IMR-90 (cell line): ENCODE measurements around the gene CELF5. TPM values are rescaled to one million over a fixed set of nuclear protein-coding genes. Genes with fewer than 3 reads are reported as not detected.

Experiments
- ATAC-seq: fragments of 200-7000 bp; cut with Tn5 transposase; 2 replicates; pipeline ENCODE4 v1.9.1; 2020; ENCODE audit warnings: low read depth, mild to moderate bottlenecking, moderate library complexity
- BruUV-seq: library from RNA; stranded (reverse); fragments of 400-500 nt; replicated peaks from 2 replicates; lab custom pipeline; 2021; lab: Mats Ljungman, UMichigan
- CTCF ChIA-PET: fragments of 300-600 bp; formaldehyde crosslinking; extraction: SDS; loops from one replicate; lab custom pipeline; 2021; ENCODE audit warnings: antibody characterized with exemption; lab: Yijun Ruan, JAX
- POLR2A ChIA-PET: fragments of 300-600 bp; sonication (Branson Sonifier 250); formaldehyde crosslinking; loops from one replicate; lab custom pipeline; 2022; ENCODE audit warnings: antibody characterized with exemption; ENCODE audit not compliant: unreplicated experiment; lab: Charles Lee
- DNase-seq: peaks from one replicate; pipeline ENCODE4 v3.0.0; 2013
- H2AFZ ChIP-seq: replicated peaks from 2 replicates; pipeline ENCODE3; 2013; ENCODE audit warnings: low read length, mild to moderate bottlenecking; ENCODE audit not compliant: poor library complexity
- H2AK5ac ChIP-seq: 2 replicates; pipeline ENCODE4 v1.6.1; 2013; ENCODE audit warnings: low read depth, low read length, inconsistent platforms
- H2AK9ac ChIP-seq: replicated peaks from 2 replicates; pipeline ENCODE3; 2013; ENCODE audit warnings: mild to moderate bottlenecking, low read depth, low read length, moderate library complexity; ENCODE audit not compliant: poor library complexity
- H2BK120ac ChIP-seq: 2 replicates; pipeline ENCODE4 v1.6.1; 2013; ENCODE audit warnings: low read depth, low read length, inconsistent platforms
- H2BK15ac ChIP-seq: 3 replicates; pipeline ENCODE4 v1.6.1; 2013; ENCODE audit warnings: low read depth, low read length, inconsistent platforms
- H2BK20ac ChIP-seq: 2 replicates; pipeline ENCODE4 v1.6.1; 2013; ENCODE audit warnings: low read depth, mild to moderate bottlenecking, inconsistent platforms, low read length, moderate library complexity
- H2BK5ac ChIP-seq: 2 replicates; pipeline ENCODE4 v1.6.1; 2013; ENCODE audit warnings: mild to moderate bottlenecking, low read depth, low read length, inconsistent platforms; ENCODE audit not compliant: poor library complexity, severe bottlenecking
- H3K14ac ChIP-seq: replicated peaks from 2 replicates; pipeline ENCODE4 v1.6.1; 2013; ENCODE audit warnings: low read depth, low read length, inconsistent platforms
- H3K18ac ChIP-seq: 2 replicates; pipeline ENCODE4 v1.6.1; 2013; ENCODE audit warnings: low read depth, low read length, control low read depth
- H3K23ac ChIP-seq: 2 replicates; pipeline ENCODE4 v1.6.1; 2013; ENCODE audit warnings: low read depth, low read length, inconsistent platforms
- H3K27ac ChIP-seq: 2 replicates; pipeline ENCODE4 v1.5.1; 2013; ENCODE audit warnings: mild to moderate bottlenecking, control low read depth, low read length; ENCODE audit not compliant: insufficient read depth
- H3K27me3 ChIP-seq: 2 replicates; pipeline ENCODE4 v1.6.1; 2013; ENCODE audit warnings: low read length; ENCODE audit not compliant: control insufficient read depth, insufficient read depth
- H3K36me3 ChIP-seq: 2 replicates; pipeline ENCODE4 v1.6.1; 2013; ENCODE audit warnings: low read length, mixed read lengths; ENCODE audit not compliant: control insufficient read depth, insufficient read depth
- H3K4ac ChIP-seq: 2 replicates; pipeline ENCODE4 v1.6.1; 2013; ENCODE audit warnings: low read depth, low read length, inconsistent platforms
- H3K4me1 ChIP-seq: 2 replicates; pipeline ENCODE4 v1.6.1; 2013; ENCODE audit warnings: low read length, mixed read lengths; ENCODE audit not compliant: control insufficient read depth, insufficient read depth
- H3K4me2 ChIP-seq: 2 replicates; pipeline ENCODE4 v1.6.1; 2013; ENCODE audit warnings: low read depth, mild to moderate bottlenecking, control low read depth, low read length, moderate library complexity
- H3K4me3 ChIP-seq: 2 replicates; pipeline ENCODE4 v1.5.1; 2013; ENCODE audit warnings: low read depth, mild to moderate bottlenecking, control low read depth, low read length, moderate library complexity; ENCODE audit not compliant: insufficient read depth
- H3K56ac ChIP-seq: 2 replicates; pipeline ENCODE4 v1.6.1; 2013; ENCODE audit warnings: low read length, inconsistent platforms; ENCODE audit not compliant: insufficient read depth; ENCODE audit errors: extremely low read depth
- H3K79me1 ChIP-seq, 2 experiments: 2 replicates each; pipeline ENCODE4 v1.6.1; 2013; ENCODE audit warnings: low read length in 2 of 2, inconsistent platforms in 1 of 2, low read depth in 1 of 2
- H3K9ac ChIP-seq: 2 replicates; pipeline ENCODE4 v1.6.1; 2013; ENCODE audit warnings: low read depth, low read length, control low read depth
- H3K9me1 ChIP-seq: 2 replicates; pipeline ENCODE4 v1.6.1; 2013; ENCODE audit warnings: low read length, inconsistent platforms; ENCODE audit not compliant: insufficient read depth
- H3K9me3 ChIP-seq: 2 replicates; pipeline ENCODE4 v1.6.1; 2013; ENCODE audit warnings: low read length; ENCODE audit not compliant: control insufficient read depth, insufficient read depth
- H4K20me1 ChIP-seq: 2 replicates; pipeline ENCODE4 v1.6.1; 2013; ENCODE audit warnings: low read length, inconsistent platforms; ENCODE audit not compliant: insufficient read depth
- H4K5ac ChIP-seq: 2 replicates; pipeline ENCODE4 v1.6.1; 2013; ENCODE audit warnings: mild to moderate bottlenecking, low read depth, low read length, control low read depth
- H4K8ac ChIP-seq, 2 experiments: 2 replicates each; pipeline ENCODE4 v1.6.1; 2013; ENCODE audit warnings: low read depth in 2 of 2, low read length in 2 of 2, control low read depth in 1 of 2, inconsistent platforms in 1 of 2
- H4K91ac ChIP-seq: 2 replicates; pipeline ENCODE4 v1.6.1; 2013; ENCODE audit warnings: low read depth, low read length, inconsistent platforms; ENCODE audit not compliant: insufficient read depth
- BHLHE40 ChIP-seq: fragments of 150-350 bp; IDR thresholded peaks from 2 replicates; pipeline ENCODE4 v1.6.1; 2016; ENCODE audit warnings: mild to moderate bottlenecking, low read depth, low read length
- CEBPB ChIP-seq: IDR thresholded peaks from 2 replicates; pipeline ENCODE4 v1.6.1; 2012; ENCODE audit warnings: low read depth, low read length, improper control_type of control experiment
- CHD1 ChIP-seq: IDR thresholded peaks from 2 replicates; pipeline ENCODE4 v1.6.1; 2012; ENCODE audit warnings: low read depth, low read length, improper control_type of control experiment
- FOS ChIP-seq: fragments of 150-350 bp; IDR thresholded peaks from 2 replicates; pipeline ENCODE4 v1.6.1; 2016; ENCODE audit warnings: low read depth, low read length
- MAFK ChIP-seq: IDR thresholded peaks from 2 replicates; pipeline ENCODE4 v1.6.1; 2012; ENCODE audit warnings: low read depth, low read length, improper control_type of control experiment
- MAZ ChIP-seq: IDR thresholded peaks from 2 replicates; pipeline ENCODE4 v1.6.1; 2012; ENCODE audit warnings: low read depth, mild to moderate bottlenecking, low read length, improper control_type of control experiment, moderate library complexity, borderline replicate concordance
- MXI1 ChIP-seq: IDR thresholded peaks from 2 replicates; pipeline ENCODE4 v1.6.1; 2012; ENCODE audit warnings: low read depth, mild to moderate bottlenecking, low read length, moderate library complexity, borderline replicate concordance
- NFE2L2 ChIP-seq: fragments of 150-350 bp; IDR thresholded peaks from 2 replicates; pipeline ENCODE4 v1.6.1; 2016; ENCODE audit warnings: low read depth, mild to moderate bottlenecking, low read length
- POLR2A ChIP-seq: IDR thresholded peaks from 2 replicates; pipeline ENCODE4 v1.6.1; 2012; ENCODE audit warnings: mild to moderate bottlenecking, low read depth, low read length
- RAD21 ChIP-seq: IDR thresholded peaks from 2 replicates; pipeline ENCODE4 v1.6.1; 2012; ENCODE audit warnings: low read length, improper control_type of control experiment
- RCOR1 ChIP-seq: IDR thresholded peaks from 2 replicates; pipeline ENCODE4 v1.6.1; 2012; ENCODE audit warnings: mild to moderate bottlenecking, low read length, improper control_type of control experiment; ENCODE audit not compliant: insufficient replicate concordance
- RFX5 ChIP-seq: IDR thresholded peaks from 2 replicates; pipeline ENCODE4 v1.8.0; 2012; ENCODE audit warnings: low read depth, mild to moderate bottlenecking, low read length, moderate library complexity
- SMC3 ChIP-seq: fragments of 150-350 bp; IDR thresholded peaks from 2 replicates; pipeline ENCODE4 v1.6.1; 2016; ENCODE audit warnings: low read depth, mild to moderate bottlenecking, antibody characterized with exemption, low read length, moderate library complexity
- WGBS, 2 experiments: methylation state at CpG; one replicate each; pipeline versions ENCODE4 v1.1.5 to v1.1.7; 2013; ENCODE audit warnings: missing lambda C conversion rate in 2 of 2; ENCODE audit not compliant: insufficient read length in 1 of 2; ENCODE audit errors: extremely low coverage in 2 of 2; 5-methylcytosine and 5-hydroxymethylcytosine counted together
- dilution Hi-C: fragments of 300-500 bp; cut with HindIII; formaldehyde crosslinking; loops from one replicate; pipeline ENCODE4 v1.14.3; 2018; ENCODE audit warnings: low sequenced_read_pairs; ENCODE audit not compliant: unreplicated experiment
- in situ Hi-C: fragments of 300-500 bp; cut with MboI; formaldehyde crosslinking; loops from 3 replicates; pipeline ENCODE4 v1.14.3; 2019; ENCODE audit warnings: low sequenced_read_pairs, inconsistent platforms, mixed read lengths
- intact Hi-C: fragments of 100-400 bp; cut with micrococcal nuclease; formaldehyde crosslinking; loops from 2 replicates; pipeline ENCODE4 v1.10.0; 2022
- polyA plus RNA-seq, 3 experiments: library from polyadenylated mRNA; depleted of rRNA; stranded (reverse); fragments of >200 nt; gene quantifications; 2 replicates each; pipeline ENCODE4 v1.2.3, GENCODE V29; 2012; ENCODE audit warnings: low replicate concordance in 1 of 3
- total RNA-seq: library from RNA; depleted of rRNA; stranded (reverse); fragments of >200 nt; gene quantifications from 2 replicates; pipeline ENCODE4 v1.2.3, GENCODE V29; 2012
- TF ChIP-seq, protein P1 (sequence below): fragments of 150-350 bp; IDR thresholded peaks from 2 replicates; pipeline ENCODE4 v1.6.1; 2016; ENCODE audit warnings: low read depth, mild to moderate bottlenecking, low read length, moderate library complexity, borderline replicate concordance
- TF ChIP-seq, protein P2 (sequence below): conservative IDR thresholded peaks from 2 replicates; pipeline ENCODE4 v1.5.1; 2012; ENCODE audit warnings: mild to moderate bottlenecking, low read depth, low read length, improper control_type of control experiment
- TF ChIP-seq, protein P3 (sequence below): fragments of 150-350 bp; IDR thresholded peaks from 2 replicates; pipeline ENCODE4 v1.6.1; 2017; ENCODE audit warnings: mild to moderate bottlenecking, antibody characterized with exemption, low read length, low read depth

Gene CELF5
- total and polyA plus RNA-seq, 2 of the 4 experiments (the other 2 are of a cell fraction) = 0.02 TPM; not detected in 1

DNA sequence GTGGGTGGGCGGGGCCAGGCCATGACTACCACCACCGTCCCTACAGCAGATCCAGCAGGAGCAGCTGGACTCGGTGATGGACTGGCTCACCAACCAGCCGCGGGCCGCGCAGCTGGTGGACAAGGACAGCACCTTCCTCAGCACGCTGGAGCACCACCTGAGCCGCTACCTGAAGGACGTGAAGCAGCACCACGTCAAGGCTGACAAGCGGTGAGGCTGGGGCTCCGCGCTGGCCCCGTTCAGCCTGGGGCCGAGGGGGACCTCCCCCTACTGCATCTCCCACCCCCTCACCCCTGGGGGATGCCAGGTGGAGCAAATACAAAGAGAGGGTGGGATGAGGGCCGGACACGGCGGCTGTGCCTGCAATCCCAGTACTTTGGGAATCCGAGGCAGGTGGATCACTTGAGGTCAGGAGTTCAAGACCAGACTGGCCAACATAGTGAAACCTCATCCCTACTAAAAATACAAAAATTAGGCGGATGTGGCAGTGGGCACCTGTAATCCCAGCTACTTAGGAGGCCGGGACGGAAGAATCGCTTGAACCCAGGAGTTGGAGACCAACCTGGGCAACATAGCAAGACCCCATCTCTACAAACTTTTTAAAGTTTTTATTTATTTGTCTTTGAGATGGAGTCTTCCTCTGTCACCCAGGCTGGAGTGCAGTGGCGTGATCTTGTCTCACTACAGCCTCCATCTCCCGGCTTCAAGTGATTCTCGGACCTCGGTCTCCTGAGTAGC lies 18.1 kb upstream of the CELF5 start:
- intact Hi-C loops = no loop called here

More for the DNA sequence above, 18.1 kb upstream of the CELF5 start:
- ChIA-PET CTCF (no interaction called here), POLR2A (no interaction called here)
- Histone ChIP-seq H2BK15ac (no peak overlapping the region), H3K27me3 (no peaks in the 10 kb centered on the region), H3K14ac (no peak overlapping the region), H3K4me2 (no peak overlapping the region), H2BK120ac (no peak overlapping the region), H4K91ac (no peak overlapping the region), H3K27ac (no peak overlapping the region), H3K56ac (no peak overlapping the region), H4K8ac (no peak overlapping the region), H3K23ac (no peak overlapping the region), H4K20me1 (peaks cover 13% of the 10 kb centered on the region), H3K36me3 (peaks cover 29% of the 10 kb centered on the region), H3K79me1 (no peaks in the 10 kb centered on the region; a peak in 1 of 4 replicates), H2BK20ac (no peak overlapping the region), H3K9me3 (no peaks in the 10 kb centered on the region), H2AK5ac (no peak overlapping the region), H4K5ac (no peak overlapping the region), H3K18ac (no peak overlapping the region), H3K9me1 (no peaks in the 10 kb centered on the region), H3K4me1 (no peaks in the 10 kb centered on the region), H3K4me3 (no peak overlapping the region), H2AFZ (no peak overlapping the region), H3K9ac (no peak overlapping the region), H2AK9ac (no peak overlapping the region), H2BK5ac (no peak overlapping the region), H3K4ac (no peak overlapping the region)
- DNase-seq = no peak
- in situ Hi-C loops = no loop called here
- no peak for ATAC-seq
- no TSS peak for BruUV-seq
- no peak for TF ChIP-seq RFX5
- TF ChIP-seq CHD1 = no peak
- TF ChIP-seq, protein P1, sequence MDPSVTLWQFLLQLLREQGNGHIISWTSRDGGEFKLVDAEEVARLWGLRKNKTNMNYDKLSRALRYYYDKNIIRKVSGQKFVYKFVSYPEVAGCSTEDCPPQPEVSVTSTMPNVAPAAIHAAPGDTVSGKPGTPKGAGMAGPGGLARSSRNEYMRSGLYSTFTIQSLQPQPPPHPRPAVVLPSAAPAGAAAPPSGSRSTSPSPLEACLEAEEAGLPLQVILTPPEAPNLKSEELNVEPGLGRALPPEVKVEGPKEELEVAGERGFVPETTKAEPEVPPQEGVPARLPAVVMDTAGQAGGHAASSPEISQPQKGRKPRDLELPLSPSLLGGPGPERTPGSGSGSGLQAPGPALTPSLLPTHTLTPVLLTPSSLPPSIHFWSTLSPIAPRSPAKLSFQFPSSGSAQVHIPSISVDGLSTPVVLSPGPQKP = no peak
- TF ChIP-seq, protein P2, sequence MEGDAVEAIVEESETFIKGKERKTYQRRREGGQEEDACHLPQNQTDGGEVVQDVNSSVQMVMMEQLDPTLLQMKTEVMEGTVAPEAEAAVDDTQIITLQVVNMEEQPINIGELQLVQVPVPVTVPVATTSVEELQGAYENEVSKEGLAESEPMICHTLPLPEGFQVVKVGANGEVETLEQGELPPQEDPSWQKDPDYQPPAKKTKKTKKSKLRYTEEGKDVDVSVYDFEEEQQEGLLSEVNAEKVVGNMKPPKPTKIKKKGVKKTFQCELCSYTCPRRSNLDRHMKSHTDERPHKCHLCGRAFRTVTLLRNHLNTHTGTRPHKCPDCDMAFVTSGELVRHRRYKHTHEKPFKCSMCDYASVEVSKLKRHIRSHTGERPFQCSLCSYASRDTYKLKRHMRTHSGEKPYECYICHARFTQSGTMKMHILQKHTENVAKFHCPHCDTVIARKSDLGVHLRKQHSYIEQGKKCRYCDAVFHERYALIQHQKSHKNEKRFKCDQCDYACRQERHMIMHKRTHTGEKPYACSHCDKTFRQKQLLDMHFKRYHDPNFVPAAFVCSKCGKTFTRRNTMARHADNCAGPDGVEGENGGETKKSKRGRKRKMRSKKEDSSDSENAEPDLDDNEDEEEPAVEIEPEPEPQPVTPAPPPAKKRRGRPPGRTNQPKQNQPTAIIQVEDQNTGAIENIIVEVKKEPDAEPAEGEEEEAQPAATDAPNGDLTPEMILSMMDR = no peak
- TF ChIP-seq CEBPB = no peak
- TF ChIP-seq FOS = no peak
- no peak for TF ChIP-seq MAFK
- TF ChIP-seq POLR2A = no peak
- TF ChIP-seq BHLHE40 = no peak
- no peak for TF ChIP-seq NFE2L2
- TF ChIP-seq RAD21 = no peak
- TF ChIP-seq SMC3 = no peak
- TF ChIP-seq MAZ = no peak
- TF ChIP-seq RCOR1 = no peak
- TF ChIP-seq, protein P3, sequence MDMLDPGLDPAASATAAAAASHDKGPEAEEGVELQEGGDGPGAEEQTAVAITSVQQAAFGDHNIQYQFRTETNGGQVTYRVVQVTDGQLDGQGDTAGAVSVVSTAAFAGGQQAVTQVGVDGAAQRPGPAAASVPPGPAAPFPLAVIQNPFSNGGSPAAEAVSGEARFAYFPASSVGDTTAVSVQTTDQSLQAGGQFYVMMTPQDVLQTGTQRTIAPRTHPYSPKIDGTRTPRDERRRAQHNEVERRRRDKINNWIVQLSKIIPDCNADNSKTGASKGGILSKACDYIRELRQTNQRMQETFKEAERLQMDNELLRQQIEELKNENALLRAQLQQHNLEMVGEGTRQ = no peak
- TF ChIP-seq MXI1 = no peak
- dilution Hi-C loops = no loop called here
- WGBS, 2 experiments = 96% methylated on average over 7 of the region's 28 CpGs; no CpG with 5 or more reads in 1 of the 2 experiments
